Measurements from ENCODE around the gene ZBTB20.

- TF ChIP-seq POLR2A (IDR thresholded peaks at IDR 0.05) (no peak), CTCF (IDR thresholded peaks at IDR 0.05) (no peak)
These were observed 259.3 kb downstream of the ZBTB20 start for GRCh38 chr3:114887806-114888205.
